Activated naive CD4-positive, alpha-beta T cell treated with anti-CD3 and anti-CD28 coated beads for 36 hours (primary cell): Measurements from ENCODE around the gene TAT. TPM values are rescaled to one million over a fixed set of nuclear protein-coding genes. Genes with fewer than 3 reads are reported as not detected.

Experiments used
- CTCF ChIA-PET: fragments of 350-600 bp; sonication (Branson Sonifier 250); formaldehyde crosslinking; loops from one replicate; lab custom pipeline; 2021; ENCODE audit warnings: antibody characterized with exemption; lab: Charles Lee
- DNase-seq: peaks from one replicate; pipeline ENCODE4 v3.0.0-alpha.2; 2020
- H3K27ac Mint-ChIP-seq: one replicate; pipeline ENCODE4 v1.8.0; 2021; ENCODE audit warnings: mild to moderate bottlenecking, mixed read lengths
- H3K27me3 Mint-ChIP-seq: one replicate; pipeline ENCODE4 v1.8.0; 2021; ENCODE audit warnings: low read depth, mixed read lengths
- H3K36me3 Mint-ChIP-seq: one replicate; pipeline ENCODE4 v1.8.0; 2021; ENCODE audit warnings: low read depth, mixed read lengths
- H3K4me1 Mint-ChIP-seq: one replicate; pipeline ENCODE4 v1.8.0; 2021; ENCODE audit warnings: low read depth, mixed read lengths
- H3K4me3 Mint-ChIP-seq: one replicate; pipeline ENCODE4 v1.8.0; 2021; ENCODE audit warnings: mild to moderate bottlenecking, moderate library complexity, mixed read lengths
- H3K9me3 Mint-ChIP-seq: one replicate; pipeline ENCODE4 v1.8.0; 2021; ENCODE audit warnings: mixed read lengths
- intact Hi-C: fragments of 100-400 bp; cut with micrococcal nuclease; formaldehyde crosslinking; loops from one replicate; pipeline ENCODE4 v1.15.1; 2023
- total RNA-seq, 2 experiments: library from RNA; stranded (reverse); gene quantifications; one replicate each; pipeline ENCODE4 v1.2.3, GENCODE V29; 2021

TAT gene
- total RNA-seq, 2 experiments from 2014 or later = not detected

DNA sequence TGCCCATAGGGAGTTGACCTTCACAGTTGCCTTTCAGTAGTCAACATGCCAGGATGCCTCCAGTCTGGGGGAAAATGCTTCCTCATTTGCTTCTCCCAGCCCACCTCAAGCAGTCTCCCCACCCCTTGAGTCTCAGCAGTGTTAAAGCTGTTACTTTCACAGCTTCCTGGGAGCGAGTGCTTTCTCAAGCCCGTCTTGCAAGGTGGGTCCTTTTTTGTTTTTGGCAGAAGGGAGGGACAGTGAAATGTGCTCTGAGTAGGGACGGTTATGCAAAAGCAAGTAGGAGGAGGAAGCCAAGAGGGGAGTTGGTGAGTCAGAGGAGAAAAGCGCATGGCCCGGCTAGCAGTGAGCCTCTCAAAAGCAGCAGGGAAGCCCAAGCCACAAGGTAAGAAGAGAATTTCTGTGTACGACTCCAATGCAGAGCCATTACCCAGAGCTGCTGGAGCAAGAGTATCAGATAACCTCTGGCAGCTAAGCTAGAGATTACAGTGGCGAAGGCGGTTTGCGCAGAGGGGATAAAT lies 50.7 kb downstream of the TAT start, which contains the start of gene CHST4:
TSS of gene CHST4 (plus strand) at position 316 of the 521 bp plus-strand sequence. CDS start 10,252 bp downstream, outside the sequence.
- DNase-seq = no peak
- no peaks in the 10 kb centered on the region for H3K36me3 Mint-ChIP-seq
- no peaks in the 10 kb centered on the region for H3K4me1 Mint-ChIP-seq
- H3K9me3 Mint-ChIP-seq = no peaks in the 10 kb centered on the region
- peaks cover 20% of the 10 kb centered on the region for H3K27me3 Mint-ChIP-seq
- CTCF ChIA-PET = interaction anchor here (1.1 to 2.0 kb wide), 3 partner anchors 13 to 113 kb away, joined by 3 to 10 read pairs (median 3); no protein-coding TSS in a partner anchor
- no peak within 1 kb of the TSS for H3K27ac Mint-ChIP-seq
- intact Hi-C loops = no loop called here
- no peak within 1 kb of the TSS for H3K4me3 Mint-ChIP-seq

DNA sequence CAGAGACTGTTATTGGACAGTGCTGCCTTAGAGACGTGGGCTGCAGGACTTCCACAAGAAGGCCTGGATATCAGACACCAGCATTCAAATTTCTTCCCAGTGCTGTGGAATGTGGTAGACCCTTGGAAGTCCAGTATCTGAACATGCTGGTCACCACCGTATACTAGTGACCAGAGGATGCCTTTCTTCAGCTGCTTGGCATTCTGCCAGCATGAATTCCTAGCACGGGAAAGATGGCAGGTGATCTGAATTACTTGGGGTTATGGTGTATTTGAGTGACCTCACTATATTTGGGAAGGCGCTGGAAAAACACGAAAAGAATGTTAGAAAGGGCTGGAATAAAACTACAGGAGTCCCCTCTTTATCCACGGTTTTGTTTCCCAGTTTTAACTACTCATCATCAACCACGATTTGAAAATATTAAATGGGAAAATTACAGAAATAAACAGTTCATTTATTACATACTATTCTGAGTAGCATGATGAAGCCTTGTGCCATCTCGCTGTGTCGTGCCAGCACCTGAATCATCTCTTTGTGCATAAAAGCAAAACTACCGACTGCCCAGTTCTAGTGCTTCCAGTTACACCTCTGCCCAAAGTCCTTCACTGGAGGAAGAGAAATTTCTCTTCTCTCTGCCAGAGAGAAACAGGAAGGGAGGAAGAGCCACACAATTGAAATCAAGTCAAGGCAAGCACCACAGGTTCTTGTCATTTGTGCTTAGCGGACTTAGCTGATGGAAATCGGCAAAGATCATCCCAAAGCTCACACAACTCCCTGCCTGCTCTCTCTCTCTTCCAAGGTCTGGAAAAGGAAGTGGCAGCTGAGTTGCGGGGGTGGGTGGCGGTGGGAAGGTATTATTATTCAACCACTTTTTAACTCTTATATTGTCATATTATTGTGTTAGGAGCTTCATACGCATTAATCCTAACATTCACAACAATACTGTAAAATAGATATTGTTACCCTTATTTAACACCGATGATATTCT lies 52.0 kb downstream of the TAT start:
- intact Hi-C loops = no loop called here
- no peaks in the 10 kb centered on the region for H3K9me3 Mint-ChIP-seq
- no peak overlapping the region for H3K4me3 Mint-ChIP-seq
- H3K27me3 Mint-ChIP-seq = peaks cover 20% of the 10 kb centered on the region
- CTCF ChIA-PET = interaction anchor here (0.5 kb wide), 1 partner anchor 81 kb away, joined by 4 read pairs; no protein-coding TSS in a partner anchor
- no peak overlapping the region for H3K27ac Mint-ChIP-seq
- DNase-seq = no peak
- no peaks in the 10 kb centered on the region for H3K36me3 Mint-ChIP-seq
- no peaks in the 10 kb centered on the region for H3K4me1 Mint-ChIP-seq

DNA sequence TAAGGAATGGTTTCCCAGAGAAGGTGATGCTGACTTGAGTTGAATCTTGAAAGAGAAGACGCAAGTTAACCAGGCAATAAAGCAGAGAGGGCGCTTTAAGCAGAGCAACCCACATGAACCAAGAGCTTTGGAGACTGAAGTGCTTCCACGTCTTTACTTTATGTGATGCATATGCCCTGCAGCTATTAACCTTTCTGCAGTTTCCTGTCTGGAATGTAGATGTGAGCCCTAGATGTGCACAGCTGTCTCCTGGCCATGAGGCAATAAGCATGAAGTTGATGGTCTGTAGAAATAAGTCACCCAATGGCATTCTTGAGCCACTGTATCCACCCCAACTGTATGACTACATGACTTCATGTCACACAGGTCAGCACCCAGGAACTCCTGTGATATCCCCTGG lies 56.3 kb downstream of the TAT start:
- H3K36me3 Mint-ChIP-seq = no peaks in the 10 kb centered on the region
- intact Hi-C loops = no loop called here
- CTCF ChIA-PET = interaction anchor here (0.9 to 1.2 kb wide), 3 partner anchors 20 to 108 kb away, joined by 3 to 5 read pairs (median 4); no protein-coding TSS in a partner anchor
- H3K9me3 Mint-ChIP-seq = no peaks in the 10 kb centered on the region
- no peaks in the 10 kb centered on the region for H3K4me1 Mint-ChIP-seq
- DNase-seq = no peak
- H3K4me3 Mint-ChIP-seq = no peak overlapping the region
- peaks cover 2% of the 10 kb centered on the region for H3K27me3 Mint-ChIP-seq
- no peak overlapping the region for H3K27ac Mint-ChIP-seq

Other genes with a start within 250 kb of the TAT start
- not detected for gene CALB2, start 218.4 kb downstream of the TAT start, total RNA-seq
- not detected for gene TLE7, start 135.0 kb downstream of the TAT start, total RNA-seq
- gene ZNF23, start 114.8 kb downstream of the TAT start, total RNA-seq = 1 to 10 TPM; 6.9 to 7.1 TPM
- gene ZNF19, start 87.8 kb downstream of the TAT start, total RNA-seq = 1 to 10 TPM; 1.2 to 1.6 TPM
- not detected for gene CHST4, start 50.7 kb downstream of the TAT start, total RNA-seq
- not detected for gene MARVELD3, start 49.1 kb upstream of the TAT start, total RNA-seq
- gene PHLPP2, start 147.6 kb upstream of the TAT start, total RNA-seq = 1 to 10 TPM; 6.0 to 6.9 TPM
- gene AP1G1, start 231.7 kb upstream of the TAT start, total RNA-seq = 10 to 100 TPM; 56.4 to 59.3 TPM